ENCODE results near the gene KIF13A. TPM values are rescaled to one million over a fixed set of nuclear protein-coding genes. Genes with fewer than 3 reads are reported as not detected.

The KIF13A gene
- total and polyA plus RNA-seq, 10 of the 15 experiments (the other 5 are each of a cell fraction or from before 2014, with no cell fraction given), result 0.02 to 0.26 (median 0.13) TPM; not detected in 2

DNA sequence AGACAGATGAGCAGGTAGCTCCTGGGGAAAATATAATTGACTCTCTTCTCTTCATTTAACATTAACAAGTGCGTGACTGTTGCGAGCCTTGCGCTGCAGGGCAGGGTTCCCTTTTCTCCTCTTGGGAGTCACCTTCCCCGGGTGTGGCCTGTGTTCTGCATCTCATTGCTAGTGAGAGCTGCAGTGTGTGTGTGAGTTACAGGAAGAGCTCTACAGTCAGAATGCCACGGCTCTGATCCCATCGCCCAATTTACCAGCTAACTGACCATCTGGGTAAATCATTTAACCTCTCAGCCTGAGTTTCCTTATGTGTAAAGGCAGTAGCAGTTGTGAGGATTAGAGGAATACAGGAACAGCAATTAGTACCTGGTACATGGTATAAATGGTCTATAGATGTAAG, 173.9 kb downstream of the KIF13A start:
- ATAC-seq, result no peak
- SMC1A ChIA-PET (ENCODE audit: uncharacterized antibody, unreplicated experiment), result interaction anchor here (1.1 to 1.6 kb wide), 4 partner anchors 10 to 656 kb away, joined by 3 to 5 read pairs (median 4); no protein-coding TSS in a partner anchor

More for the DNA sequence above, 173.9 kb downstream of the KIF13A start:
- no peak for DNase-seq (ENCODE audit: low read depth, low spot score)
- Histone ChIP-seq H3K4me3 (no peak overlapping the region), H3K4me2 (ENCODE audit: control insufficient read depth, insufficient read depth) (no peak overlapping the region), H3K9ac (ENCODE audit: control insufficient read depth, insufficient read depth, low read length) (no peak overlapping the region), H3K36me3 (ENCODE audit: control insufficient read depth in 2 of 2, insufficient read depth in 2 of 2, low read length in 1 of 2) (no peaks in the 10 kb centered on the region), H3K4me1 (ENCODE audit: control insufficient read depth, insufficient read depth, low read length) (no peaks in the 10 kb centered on the region), H3K79me2 (ENCODE audit: control insufficient read depth, insufficient read depth, low read length) (no peaks in the 10 kb centered on the region), H2AFZ (ENCODE audit: control insufficient read depth, low read depth, low read length) (no peak overlapping the region), H4K20me1 (ENCODE audit: control insufficient read depth, insufficient read depth) (no peaks in the 10 kb centered on the region), H3K9me3 (replicated peaks; ENCODE audit: control insufficient read depth, insufficient read depth, low read length) (no peaks in the 10 kb centered on the region), H3K27ac (ENCODE audit: control insufficient read depth, insufficient read depth) (no peak overlapping the region), H3K27me3 (replicated peaks in 1 of 2; ENCODE audit: control insufficient read depth in 2 of 2, insufficient read depth in 2 of 2, low read length in 1 of 2) (no peaks in the 10 kb centered on the region)
- BruUV-seq (replicated peaks), result no TSS peak
- intact Hi-C loops (cut with micrococcal nuclease; ENCODE audit: unreplicated experiment) (loop anchor here (10.0 kb wide), 1 partner anchor 311 kb away; the partner anchor contains the start of gene NHLRC1), in situ Hi-C loops (cut with MboI) (no loop called here)
- ChIA-PET CTCF (interaction anchor here (0.6 to 2.3 kb wide), 7 partner anchors 9 to 658 kb away, joined by 3 to 10 read pairs (median 5); no protein-coding TSS in a partner anchor), POLR2A (interaction anchor here (0.6 to 0.7 kb wide), 2 partner anchors 545 to 691 kb away, joined by 4 to 5 read pairs; no protein-coding TSS in a partner anchor), RAD21 (ENCODE audit: unreplicated experiment) (interaction anchor here (0.6 to 0.8 kb wide), 2 partner anchors 111 to 1558 kb away, joined by 3 to 4 read pairs; no protein-coding TSS in a partner anchor)
- no peak for FAIRE-seq
- TF ChIP-seq NFYB (IDR thresholded peaks at IDR 0.05; ENCODE audit: insufficient read depth, low read depth, low read length) (no peak), BACH1 (IDR thresholded peaks at IDR 0.05; ENCODE audit: borderline replicate concordance) (no peak), SUZ12 (IDR thresholded peaks at IDR 0.05; ENCODE audit: unreplicated experiment) (no peak), KLF5 (IDR thresholded peaks at IDR 0.05; ENCODE audit: partially characterized antibody) (no peak), ZNF217 (IDR thresholded peaks at IDR 0.05) (no peak), SMC3 (IDR thresholded peaks at IDR 0.05; ENCODE audit: borderline replicate concordance, low read length) (no peak), RELA (IDR thresholded peaks at IDR 0.05; ENCODE audit: borderline replicate concordance, partially characterized antibody) (no peak), JUNB (IDR thresholded peaks at IDR 0.05) (no peak), CEBPB (IDR thresholded peaks at IDR 0.05; ENCODE audit: borderline replicate concordance in 1 of 2, low read depth in 2 of 2, low read length in 2 of 2) (no peak), ZNF24 (IDR thresholded peaks at IDR 0.05) (no peak), EP300 (IDR thresholded peaks at IDR 0.05; ENCODE audit: borderline replicate concordance in 1 of 2, control insufficient read depth in 1 of 2, low read depth in 2 of 2, low read length in 2 of 2) (no peak), STAT1 (conservative IDR thresholded peaks at IDR 0.05) (no peak)
- TF ChIP-seq, protein P1, sequence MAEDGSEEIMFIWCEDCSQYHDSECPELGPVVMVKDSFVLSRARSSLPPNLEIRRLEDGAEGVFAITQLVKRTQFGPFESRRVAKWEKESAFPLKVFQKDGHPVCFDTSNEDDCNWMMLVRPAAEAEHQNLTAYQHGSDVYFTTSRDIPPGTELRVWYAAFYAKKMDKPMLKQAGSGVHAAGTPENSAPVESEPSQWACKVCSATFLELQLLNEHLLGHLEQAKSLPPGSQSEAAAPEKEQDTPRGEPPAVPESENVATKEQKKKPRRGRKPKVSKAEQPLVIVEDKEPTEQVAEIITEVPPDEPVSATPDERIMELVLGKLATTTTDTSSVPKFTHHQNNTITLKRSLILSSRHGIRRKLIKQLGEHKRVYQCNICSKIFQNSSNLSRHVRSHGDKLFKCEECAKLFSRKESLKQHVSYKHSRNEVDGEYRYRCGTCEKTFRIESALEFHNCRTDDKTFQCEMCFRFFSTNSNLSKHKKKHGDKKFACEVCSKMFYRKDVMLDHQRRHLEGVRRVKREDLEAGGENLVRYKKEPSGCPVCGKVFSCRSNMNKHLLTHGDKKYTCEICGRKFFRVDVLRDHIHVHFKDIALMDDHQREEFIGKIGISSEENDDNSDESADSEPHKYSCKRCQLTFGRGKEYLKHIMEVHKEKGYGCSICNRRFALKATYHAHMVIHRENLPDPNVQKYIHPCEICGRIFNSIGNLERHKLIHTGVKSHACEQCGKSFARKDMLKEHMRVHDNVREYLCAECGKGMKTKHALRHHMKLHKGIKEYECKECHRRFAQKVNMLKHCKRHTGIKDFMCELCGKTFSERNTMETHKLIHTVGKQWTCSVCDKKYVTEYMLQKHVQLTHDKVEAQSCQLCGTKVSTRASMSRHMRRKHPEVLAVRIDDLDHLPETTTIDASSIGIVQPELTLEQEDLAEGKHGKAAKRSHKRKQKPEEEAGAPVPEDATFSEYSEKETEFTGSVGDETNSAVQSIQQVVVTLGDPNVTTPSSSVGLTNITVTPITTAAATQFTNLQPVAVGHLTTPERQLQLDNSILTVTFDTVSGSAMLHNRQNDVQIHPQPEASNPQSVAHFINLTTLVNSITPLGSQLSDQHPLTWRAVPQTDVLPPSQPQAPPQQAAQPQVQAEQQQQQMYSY (CRISPR knock-in tag; IDR thresholded peaks at IDR 0.05), result no peak
- whole genome bisulfite sequencing (ENCODE audit: insufficient coverage, insufficient replicate concordance, low lambda C conversion rate, missing lambda C conversion rate), result 96% methylated on average over 6 of the region's 6 CpGs

All from GM12878 (cell line).